GM19467 (cell line): Measurements from ENCODE around the gene CORO7.

Experiments
- ATAC-seq: cut with Tn5 transposase; IDR thresholded peaks from one replicate; pipeline ENCODE4 v1.9.1; 2021; ENCODE audit warnings: mild to moderate bottlenecking, moderate library complexity; ENCODE audit not compliant: unreplicated experiment

The CORO7 gene

DNA sequence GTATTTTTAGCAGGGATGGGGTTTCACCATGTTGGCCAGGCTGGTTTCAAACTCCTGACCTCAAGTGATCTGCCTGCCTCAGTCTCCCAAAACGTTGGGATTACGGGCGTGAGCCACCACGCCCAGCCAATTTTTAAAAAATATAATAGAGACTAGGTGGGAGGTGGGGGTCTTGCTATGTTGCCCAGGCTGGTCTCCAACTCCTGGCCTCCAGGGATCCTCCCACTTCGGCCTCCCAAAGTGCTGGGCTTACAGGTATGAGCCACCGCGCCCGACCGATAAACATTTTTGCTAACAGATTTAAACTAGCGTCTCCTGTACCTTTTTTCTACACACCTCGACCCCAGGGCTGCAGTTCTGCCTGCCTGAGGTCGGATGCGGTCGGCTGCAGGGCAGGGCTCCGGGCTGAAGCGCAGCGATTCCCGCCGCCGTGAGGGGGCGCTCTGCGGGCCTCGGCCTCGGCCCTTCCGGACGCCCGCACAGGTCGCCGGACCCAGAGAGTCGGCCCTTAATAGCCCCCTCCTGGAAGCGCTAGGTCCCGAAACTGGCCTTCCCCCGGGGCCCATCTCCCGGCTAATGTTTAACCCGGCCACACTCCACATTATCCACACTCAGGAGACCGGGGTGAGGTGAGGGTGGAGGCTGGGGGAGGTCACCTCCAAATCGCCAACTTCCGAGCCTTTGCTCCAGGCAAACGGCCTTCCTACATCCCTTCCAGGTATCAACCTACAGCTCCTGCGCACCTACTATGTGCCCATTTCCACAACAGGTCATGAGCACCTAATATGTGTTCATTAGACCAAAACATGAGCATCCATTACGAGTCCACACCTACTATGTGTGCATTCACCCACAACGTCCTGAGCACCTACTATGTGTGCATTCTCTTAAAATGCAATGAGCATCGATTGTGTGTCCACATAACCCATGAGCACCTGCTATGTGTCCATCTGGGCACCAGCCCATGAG is 102.5 kb downstream of the CORO7 start:
- ATAC-seq = peak; percentile 33

DNA sequence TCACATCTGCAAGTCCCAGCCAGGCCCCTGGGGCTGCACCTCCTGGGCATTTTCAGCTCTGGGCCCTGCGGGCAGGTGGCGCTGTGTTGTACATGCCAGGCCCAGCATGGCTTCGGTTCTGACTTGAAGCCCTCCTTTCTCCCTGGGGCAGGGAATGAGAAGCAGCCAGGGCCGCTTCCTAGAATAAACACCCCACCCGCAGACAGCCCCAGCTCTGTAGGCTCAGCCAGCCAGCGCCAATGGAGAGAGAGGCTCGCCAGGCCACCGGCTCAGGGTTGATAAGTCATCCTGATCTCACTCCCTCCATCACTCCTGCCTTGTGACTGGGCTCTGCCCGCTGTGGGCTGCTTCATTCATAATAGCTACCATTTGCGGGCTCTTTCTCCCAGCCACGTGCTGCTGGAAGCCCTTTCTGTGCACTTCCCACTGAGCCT is 106.5 kb downstream of the CORO7 start:
- no peak for ATAC-seq

DNA sequence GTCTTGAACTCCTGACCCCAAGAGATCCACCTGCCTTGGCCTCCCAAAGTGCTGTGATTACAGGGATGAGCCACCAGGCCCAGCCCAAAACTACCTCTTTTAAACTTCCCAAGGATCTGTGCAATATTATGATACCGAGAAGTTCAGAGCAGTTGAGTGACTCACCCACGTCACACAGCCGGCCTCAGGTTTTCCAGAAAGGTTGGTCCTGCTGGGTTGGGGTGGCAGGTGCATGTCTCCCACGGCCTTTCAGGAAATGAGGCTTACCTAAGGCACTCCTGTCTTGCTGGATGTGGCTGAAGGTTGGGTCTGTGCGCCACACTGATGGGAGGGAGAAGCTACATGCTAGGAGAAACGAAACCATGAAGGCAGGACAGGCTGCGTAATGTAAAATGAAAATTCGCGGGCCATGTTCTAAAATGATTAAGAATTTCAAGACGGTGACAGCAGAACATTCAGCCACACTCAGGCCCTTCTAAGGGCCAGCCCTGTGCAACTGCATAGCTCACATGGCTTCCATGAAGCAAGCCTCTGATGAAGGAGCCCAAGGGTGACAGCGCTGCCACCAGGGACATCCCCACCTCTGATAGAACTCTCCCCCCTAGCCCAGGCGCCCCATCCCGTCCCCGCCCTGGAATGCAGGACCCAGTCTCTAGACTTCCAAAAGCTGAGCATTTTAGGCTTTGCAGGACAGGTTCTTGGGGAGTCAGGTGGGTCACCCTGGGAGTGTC is 107.1 kb downstream of the CORO7 start:
- no peak for ATAC-seq

DNA sequence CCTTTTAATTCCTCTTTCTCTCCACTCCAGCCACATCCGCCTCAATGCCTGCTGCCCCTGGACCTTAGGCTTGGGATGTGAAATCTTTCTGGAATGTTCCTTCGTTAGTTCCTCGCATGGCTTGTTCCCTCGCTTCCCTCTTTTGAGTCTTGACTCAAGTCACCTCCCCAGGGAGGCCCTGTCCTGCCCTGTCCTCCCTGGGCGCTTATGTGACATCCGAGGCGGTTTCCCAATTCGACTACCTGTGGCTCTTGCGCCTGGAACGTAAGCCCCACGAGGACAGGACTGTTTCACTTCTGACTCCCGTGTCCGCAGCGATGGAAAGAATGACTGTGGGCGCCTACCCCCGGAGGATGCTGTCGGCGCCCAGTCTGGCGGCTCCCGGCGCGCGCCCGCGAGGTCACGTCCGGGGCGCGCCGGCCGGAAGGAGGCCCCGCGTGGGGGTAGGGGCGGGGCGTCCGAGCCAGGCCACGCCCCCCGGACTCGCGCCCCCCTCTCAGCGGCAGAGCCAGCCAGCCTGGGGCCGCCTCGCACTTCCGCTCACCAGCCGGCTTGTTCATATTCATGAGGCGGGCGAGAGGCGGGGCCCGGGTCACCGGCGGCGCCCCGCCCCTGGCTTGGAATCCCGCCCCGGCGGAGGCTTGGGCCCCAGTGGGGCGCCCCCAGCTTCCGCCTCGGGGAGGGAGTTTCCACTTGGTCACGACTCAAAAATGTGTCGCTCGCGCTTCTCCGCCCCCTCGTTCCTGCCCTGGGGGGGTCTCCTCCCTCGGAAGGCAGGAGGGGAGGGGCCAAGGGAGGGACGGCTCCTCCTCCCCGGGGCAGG is 109.0 kb downstream of the CORO7 start:
- peak; percentile 81 for ATAC-seq

DNA sequence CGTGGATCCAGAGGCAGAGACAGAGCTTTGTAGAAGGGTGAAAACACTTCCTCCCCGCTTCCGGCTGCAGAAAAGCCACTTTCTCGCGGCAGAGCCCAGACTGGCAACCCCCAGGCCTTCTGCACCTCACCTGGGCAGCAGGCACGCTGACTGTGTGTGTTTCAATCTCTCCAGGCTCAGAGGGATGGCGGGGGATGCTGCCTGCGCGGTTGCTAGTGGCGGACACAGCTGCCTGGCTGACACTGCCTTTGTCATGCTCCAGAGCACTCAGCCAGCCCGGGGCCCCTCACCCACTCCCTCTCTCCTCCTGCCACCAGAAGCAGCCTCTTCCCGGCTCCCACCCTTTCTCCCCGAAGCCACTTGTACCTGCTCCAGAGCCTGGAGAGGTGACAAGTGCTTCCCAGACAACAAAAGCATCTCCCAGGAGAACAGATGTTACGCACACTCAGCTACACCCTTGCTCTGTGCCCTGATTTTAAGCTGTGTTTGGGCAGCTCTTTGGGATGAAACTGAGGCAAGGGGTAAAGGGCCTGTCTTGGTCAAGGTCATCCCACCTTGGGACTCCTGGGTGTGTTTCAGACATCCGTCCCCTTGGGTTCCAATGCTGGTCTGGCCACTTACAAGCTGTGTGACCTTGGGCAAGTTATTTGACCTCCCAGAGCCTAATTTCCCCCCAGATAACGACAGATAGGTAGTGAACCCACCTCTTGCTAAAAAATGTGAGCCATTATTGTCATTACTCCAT is 109.8 kb downstream of the CORO7 start:
- no peak for ATAC-seq
